IMR-90 (cell line): ENCODE results near the gene DUSP28. TPM values are rescaled to one million over a fixed set of nuclear protein-coding genes. Genes with fewer than 3 reads are reported as not detected.
"Not testable (repeated sequence)": the region's sequence is repeated elsewhere in the genome, so short reads cannot be mapped to it uniquely, and the experiment has no call there.

ENCODE experiments used
- ATAC-seq: fragments of 200-7000 bp; cut with Tn5 transposase; 2 replicates; pipeline ENCODE4 v1.9.1; 2020; ENCODE audit warnings: low read depth, mild to moderate bottlenecking, moderate library complexity
- BruUV-seq: library from RNA; stranded (reverse); fragments of 400-500 nt; replicated peaks from 2 replicates; lab custom pipeline; 2021; lab: Mats Ljungman, UMichigan
- CTCF ChIA-PET: fragments of 300-600 bp; formaldehyde crosslinking; extraction: SDS; loops from one replicate; lab custom pipeline; 2021; ENCODE audit warnings: antibody characterized with exemption; lab: Yijun Ruan, JAX
- POLR2A ChIA-PET: fragments of 300-600 bp; sonication (Branson Sonifier 250); formaldehyde crosslinking; loops from one replicate; lab custom pipeline; 2022; ENCODE audit warnings: antibody characterized with exemption; ENCODE audit not compliant: unreplicated experiment; lab: Charles Lee
- DNase-seq: peaks from one replicate; pipeline ENCODE4 v3.0.0; 2013
- H2AFZ ChIP-seq: replicated peaks from 2 replicates; pipeline ENCODE3; 2013; ENCODE audit warnings: low read length, mild to moderate bottlenecking; ENCODE audit not compliant: poor library complexity
- H2AK5ac ChIP-seq: 2 replicates; pipeline ENCODE4 v1.6.1; 2013; ENCODE audit warnings: low read depth, low read length, inconsistent platforms
- H2AK9ac ChIP-seq: replicated peaks from 2 replicates; pipeline ENCODE3; 2013; ENCODE audit warnings: mild to moderate bottlenecking, low read depth, low read length, moderate library complexity; ENCODE audit not compliant: poor library complexity
- H2BK120ac ChIP-seq: 2 replicates; pipeline ENCODE4 v1.6.1; 2013; ENCODE audit warnings: low read depth, low read length, inconsistent platforms
- H2BK15ac ChIP-seq: 3 replicates; pipeline ENCODE4 v1.6.1; 2013; ENCODE audit warnings: low read depth, low read length, inconsistent platforms
- H2BK20ac ChIP-seq: 2 replicates; pipeline ENCODE4 v1.6.1; 2013; ENCODE audit warnings: low read depth, mild to moderate bottlenecking, inconsistent platforms, low read length, moderate library complexity
- H2BK5ac ChIP-seq: 2 replicates; pipeline ENCODE4 v1.6.1; 2013; ENCODE audit warnings: mild to moderate bottlenecking, low read depth, low read length, inconsistent platforms; ENCODE audit not compliant: poor library complexity, severe bottlenecking
- H3K14ac ChIP-seq: replicated peaks from 2 replicates; pipeline ENCODE4 v1.6.1; 2013; ENCODE audit warnings: low read depth, low read length, inconsistent platforms
- H3K18ac ChIP-seq: 2 replicates; pipeline ENCODE4 v1.6.1; 2013; ENCODE audit warnings: low read depth, low read length, control low read depth
- H3K23ac ChIP-seq: 2 replicates; pipeline ENCODE4 v1.6.1; 2013; ENCODE audit warnings: low read depth, low read length, inconsistent platforms
- H3K27ac ChIP-seq: 2 replicates; pipeline ENCODE4 v1.5.1; 2013; ENCODE audit warnings: mild to moderate bottlenecking, control low read depth, low read length; ENCODE audit not compliant: insufficient read depth
- H3K27me3 ChIP-seq: 2 replicates; pipeline ENCODE4 v1.6.1; 2013; ENCODE audit warnings: low read length; ENCODE audit not compliant: control insufficient read depth, insufficient read depth
- H3K36me3 ChIP-seq: 2 replicates; pipeline ENCODE4 v1.6.1; 2013; ENCODE audit warnings: low read length, mixed read lengths; ENCODE audit not compliant: control insufficient read depth, insufficient read depth
- H3K4ac ChIP-seq: 2 replicates; pipeline ENCODE4 v1.6.1; 2013; ENCODE audit warnings: low read depth, low read length, inconsistent platforms
- H3K4me1 ChIP-seq: 2 replicates; pipeline ENCODE4 v1.6.1; 2013; ENCODE audit warnings: low read length, mixed read lengths; ENCODE audit not compliant: control insufficient read depth, insufficient read depth
- H3K4me2 ChIP-seq: 2 replicates; pipeline ENCODE4 v1.6.1; 2013; ENCODE audit warnings: low read depth, mild to moderate bottlenecking, control low read depth, low read length, moderate library complexity
- H3K4me3 ChIP-seq: 2 replicates; pipeline ENCODE4 v1.5.1; 2013; ENCODE audit warnings: low read depth, mild to moderate bottlenecking, control low read depth, low read length, moderate library complexity; ENCODE audit not compliant: insufficient read depth
- H3K56ac ChIP-seq: 2 replicates; pipeline ENCODE4 v1.6.1; 2013; ENCODE audit warnings: low read length, inconsistent platforms; ENCODE audit not compliant: insufficient read depth; ENCODE audit errors: extremely low read depth
- H3K79me1 ChIP-seq, 2 experiments: 2 replicates each; pipeline ENCODE4 v1.6.1; 2013; ENCODE audit warnings: low read length in 2 of 2, inconsistent platforms in 1 of 2, low read depth in 1 of 2
- H3K9ac ChIP-seq: 2 replicates; pipeline ENCODE4 v1.6.1; 2013; ENCODE audit warnings: low read depth, low read length, control low read depth
- H3K9me1 ChIP-seq: 2 replicates; pipeline ENCODE4 v1.6.1; 2013; ENCODE audit warnings: low read length, inconsistent platforms; ENCODE audit not compliant: insufficient read depth
- H3K9me3 ChIP-seq: 2 replicates; pipeline ENCODE4 v1.6.1; 2013; ENCODE audit warnings: low read length; ENCODE audit not compliant: control insufficient read depth, insufficient read depth
- H4K20me1 ChIP-seq: 2 replicates; pipeline ENCODE4 v1.6.1; 2013; ENCODE audit warnings: low read length, inconsistent platforms; ENCODE audit not compliant: insufficient read depth
- H4K5ac ChIP-seq: 2 replicates; pipeline ENCODE4 v1.6.1; 2013; ENCODE audit warnings: mild to moderate bottlenecking, low read depth, low read length, control low read depth
- H4K8ac ChIP-seq, 2 experiments: 2 replicates each; pipeline ENCODE4 v1.6.1; 2013; ENCODE audit warnings: low read depth in 2 of 2, low read length in 2 of 2, control low read depth in 1 of 2, inconsistent platforms in 1 of 2
- H4K91ac ChIP-seq: 2 replicates; pipeline ENCODE4 v1.6.1; 2013; ENCODE audit warnings: low read depth, low read length, inconsistent platforms; ENCODE audit not compliant: insufficient read depth
- CHD1 ChIP-seq: IDR thresholded peaks from 2 replicates; pipeline ENCODE4 v1.6.1; 2012; ENCODE audit warnings: low read depth, low read length, improper control_type of control experiment
- FOS ChIP-seq: fragments of 150-350 bp; IDR thresholded peaks from 2 replicates; pipeline ENCODE4 v1.6.1; 2016; ENCODE audit warnings: low read depth, low read length
- MXI1 ChIP-seq: IDR thresholded peaks from 2 replicates; pipeline ENCODE4 v1.6.1; 2012; ENCODE audit warnings: low read depth, mild to moderate bottlenecking, low read length, moderate library complexity, borderline replicate concordance
- POLR2A ChIP-seq: IDR thresholded peaks from 2 replicates; pipeline ENCODE4 v1.6.1; 2012; ENCODE audit warnings: mild to moderate bottlenecking, low read depth, low read length
- RAD21 ChIP-seq: IDR thresholded peaks from 2 replicates; pipeline ENCODE4 v1.6.1; 2012; ENCODE audit warnings: low read length, improper control_type of control experiment
- WGBS, 2 experiments: methylation state at CpG; one replicate each; pipeline versions ENCODE4 v1.1.5 to v1.1.7; 2013; ENCODE audit warnings: missing lambda C conversion rate in 2 of 2; ENCODE audit not compliant: insufficient read length in 1 of 2; ENCODE audit errors: extremely low coverage in 2 of 2; 5-methylcytosine and 5-hydroxymethylcytosine counted together
- dilution Hi-C: fragments of 300-500 bp; cut with HindIII; formaldehyde crosslinking; loops from one replicate; pipeline ENCODE4 v1.14.3; 2018; ENCODE audit warnings: low sequenced_read_pairs; ENCODE audit not compliant: unreplicated experiment
- in situ Hi-C: fragments of 300-500 bp; cut with MboI; formaldehyde crosslinking; loops from 3 replicates; pipeline ENCODE4 v1.14.3; 2019; ENCODE audit warnings: low sequenced_read_pairs, inconsistent platforms, mixed read lengths
- intact Hi-C: fragments of 100-400 bp; cut with micrococcal nuclease; formaldehyde crosslinking; loops from 2 replicates; pipeline ENCODE4 v1.10.0; 2022
- polyA plus RNA-seq, 3 experiments: library from polyadenylated mRNA; depleted of rRNA; stranded (reverse); fragments of >200 nt; gene quantifications; 2 replicates each; pipeline ENCODE4 v1.2.3, GENCODE V29; 2012; ENCODE audit warnings: low replicate concordance in 1 of 3
- total RNA-seq: library from RNA; depleted of rRNA; stranded (reverse); fragments of >200 nt; gene quantifications from 2 replicates; pipeline ENCODE4 v1.2.3, GENCODE V29; 2012
- TF ChIP-seq, protein P1 (sequence below): fragments of 150-350 bp; IDR thresholded peaks from 2 replicates; pipeline ENCODE4 v1.6.1; 2017; ENCODE audit warnings: mild to moderate bottlenecking, antibody characterized with exemption, low read length, low read depth

Gene DUSP28
- total and polyA plus RNA-seq, 2 of the 4 experiments (the other 2 are of a cell fraction): 1.1 to 3.3 TPM

DNA sequence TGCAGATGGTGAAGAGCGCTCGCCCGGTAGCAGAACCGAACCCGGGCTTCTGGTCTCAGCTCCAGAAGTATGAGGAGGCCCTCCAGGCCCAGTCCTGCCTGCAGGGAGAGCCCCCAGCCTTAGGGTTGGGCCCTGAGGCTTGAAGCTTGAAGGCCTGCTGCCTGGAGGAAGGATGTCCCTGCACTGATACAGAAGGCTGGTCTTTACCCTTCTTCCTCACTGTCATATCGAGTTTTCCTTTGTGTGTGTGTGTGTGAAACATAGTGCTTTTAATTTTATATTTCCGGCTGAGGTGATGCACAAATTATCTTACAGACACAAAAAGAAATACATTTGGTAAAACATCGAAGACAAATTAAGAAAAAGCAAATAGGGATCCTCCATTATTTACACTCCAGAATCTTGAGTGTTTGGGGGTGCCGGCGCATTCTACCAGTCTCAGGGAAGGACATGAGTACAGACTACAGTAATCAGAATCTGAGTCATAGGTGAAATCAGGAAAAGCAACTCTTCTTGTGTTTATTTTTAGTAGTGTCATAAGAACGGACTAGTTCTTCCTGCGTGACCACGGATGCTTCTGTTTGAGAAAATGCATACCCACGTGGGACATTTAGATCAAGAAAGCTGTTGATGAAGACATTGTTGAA is 1.3 kb downstream of the DUSP28 start:
- Histone ChIP-seq H3K23ac (peak overlapping the region; percentile 93), H3K9ac (peak overlapping the region; percentile 72), H3K4me3 (peak overlapping the region; percentile 58), H2BK120ac (peak overlapping the region; percentile 82), H3K9me3 (no peaks in the 10 kb centered on the region), H4K5ac (peak overlapping the region; percentile 73), H3K4ac (peak overlapping the region; percentile 96), H2AK9ac (peak overlapping the region; percentile 98), H2AK5ac (peak overlapping the region; percentile 79), H3K18ac (peak overlapping the region; percentile 87), H3K27me3 (no peaks in the 10 kb centered on the region), H4K91ac (peak overlapping the region; percentile 69), H3K14ac (peak overlapping the region; percentile 96), H3K36me3 (peaks cover 1% of the 10 kb centered on the region; the same call in 1 of the 2 replicates), H3K27ac (peak overlapping the region; percentile 84), H3K56ac (peak overlapping the region; percentile 87), H3K79me1 (peaks cover 27 to 62% of the 10 kb centered on the region in 2 experiments), H2BK15ac (peak overlapping the region; percentile 49; the same call in 1 of the 3 replicates), H2AFZ (peak overlapping the region; percentile 90), H2BK20ac (no peak overlapping the region), H4K8ac (peak overlapping the region; percentile 52 to 83), H3K9me1 (peaks cover 30% of the 10 kb centered on the region), H3K4me1 (peaks cover 22% of the 10 kb centered on the region), H3K4me2 (peak overlapping the region; percentile 93), H2BK5ac (peak overlapping the region; percentile 96), H4K20me1 (peaks cover 20% of the 10 kb centered on the region)
- TF ChIP-seq, protein P1, sequence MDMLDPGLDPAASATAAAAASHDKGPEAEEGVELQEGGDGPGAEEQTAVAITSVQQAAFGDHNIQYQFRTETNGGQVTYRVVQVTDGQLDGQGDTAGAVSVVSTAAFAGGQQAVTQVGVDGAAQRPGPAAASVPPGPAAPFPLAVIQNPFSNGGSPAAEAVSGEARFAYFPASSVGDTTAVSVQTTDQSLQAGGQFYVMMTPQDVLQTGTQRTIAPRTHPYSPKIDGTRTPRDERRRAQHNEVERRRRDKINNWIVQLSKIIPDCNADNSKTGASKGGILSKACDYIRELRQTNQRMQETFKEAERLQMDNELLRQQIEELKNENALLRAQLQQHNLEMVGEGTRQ: peak; percentile 77
- TF ChIP-seq MXI1: peak; percentile 63; the same call in 1 of the 2 replicates
- TF ChIP-seq CHD1: no peak
- peak; percentile 60 for TF ChIP-seq FOS
- no peak for TF ChIP-seq RAD21
- 0 out of 2 replicates have a peak, but pooled peaks have one; percentile 64 for TF ChIP-seq POLR2A
- ChIA-PET POLR2A (no interaction called here), CTCF (interaction anchor here (0.7 kb wide), 1 partner anchor 901 kb away, joined by 3 read pairs; no protein-coding TSS in a partner anchor)
- TSS peak; percentile 87 for BruUV-seq
- ATAC-seq: no peak; the same call in 1 of the 2 replicates
- in situ Hi-C loops: no loop called here
- intact Hi-C loops: loop anchor here (10.0 kb wide), 1 partner anchor 433 kb away; the partner anchor contains the start of gene SNED1
- dilution Hi-C loops: no loop called here
- peak; percentile 91 for DNase-seq
- 0% methylated on average over 5 of the region's 14 CpGs; no CpG with 5 or more reads in 1 of the 2 experiments for WGBS, 2 experiments

DNA sequence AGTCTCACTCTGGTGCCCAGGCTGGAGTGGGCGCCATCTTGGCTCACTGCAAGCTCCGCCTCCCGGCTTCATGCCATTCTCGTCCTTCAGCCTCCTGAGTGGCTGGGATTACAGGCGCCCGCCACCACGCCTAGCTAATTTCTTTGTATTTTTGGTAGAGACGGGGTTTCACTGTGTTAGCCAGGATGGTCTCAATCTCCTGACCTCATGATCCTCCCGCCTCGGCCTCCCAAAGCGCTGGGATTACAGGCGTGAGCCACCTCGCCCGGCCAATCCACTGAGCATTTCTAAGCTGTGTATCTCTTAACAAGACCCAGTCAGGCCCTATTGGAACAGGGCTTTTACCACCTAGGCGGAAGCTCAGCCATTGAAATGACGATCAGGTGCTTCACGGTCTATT is 3.1 kb downstream of the DUSP28 start:
- Histone ChIP-seq H4K20me1 (peaks cover 19% of the 10 kb centered on the region), H3K9me1 (peaks cover 37% of the 10 kb centered on the region), H4K91ac (0 out of 2 replicates have a peak overlapping the region, but pooled peaks have one; percentile 6), H3K4me1 (peaks cover 33% of the 10 kb centered on the region), H3K79me1 (peaks cover 24 to 69% of the 10 kb centered on the region in 2 experiments), H2AK5ac (0 out of 2 replicates have a peak overlapping the region, but pooled peaks have one; percentile 1)
- dilution Hi-C loops, H3K4ac ChIP-seq, H4K8ac ChIP-seq, H4K5ac ChIP-seq, H3K9me3 ChIP-seq, H2BK20ac ChIP-seq, H3K36me3 ChIP-seq, H3K14ac ChIP-seq, H3K23ac ChIP-seq, in situ Hi-C loops, H3K4me3 ChIP-seq, DNase-seq, H3K27ac ChIP-seq, H2BK120ac ChIP-seq, H3K4me2 ChIP-seq, H3K18ac ChIP-seq, H3K9ac ChIP-seq, CTCF ChIA-PET, H2AK9ac ChIP-seq, POLR2A ChIA-PET, H2BK15ac ChIP-seq, H2AFZ ChIP-seq, BruUV-seq, H3K27me3 ChIP-seq, ATAC-seq, H2BK5ac ChIP-seq, H3K56ac ChIP-seq: not testable (repeated sequence)
- 98% methylated on average over 7 of the region's 17 CpGs; no CpG with 5 or more reads in 1 of the 2 experiments for WGBS, 2 experiments
- intact Hi-C loops: loop anchor here (10.0 kb wide), 1 partner anchor 432 kb away; the partner anchor contains the start of gene SNED1
